Activated CD8-positive, alpha-beta memory T cell treated with anti-CD3 and anti-CD28 coated beads for 48 hours (primary cell): ENCODE measurements around the gene MZT2B.
"Not testable (repeated sequence)": the region's sequence is repeated elsewhere in the genome, so short reads cannot be mapped to it uniquely, and the experiment has no call there.

Experiments
- DNase-seq, 3 experiments: peaks; one replicate each; pipeline ENCODE4 v3.0.0-alpha.2; 2020; ENCODE audit warnings: low read depth in 2 of 3, low spot score in 2 of 3

Gene MZT2B

GRCh38 chr2:130181880-130182682 lies at the start of gene MZT2B:
Gene MZT2B (plus strand): TSS chr2:130182262. CDS start chr2:130182283, 21 bp downstream.
- peak; percentile 76 to 82 (median 81) for DNase-seq

GRCh38 chr2:130135692-130136541 lies 46.1 kb upstream of the MZT2B start:
- no peak for DNase-seq

- not testable (repeated sequence) for DNase-seq
Observed at GRCh38 chr2:130136546-130136945, 45.5 kb upstream of the MZT2B start.

- not testable (repeated sequence) for DNase-seq
Observed at GRCh38 chr2:130137118-130137517, 44.9 kb upstream of the MZT2B start.

GRCh38 chr2:130138326-130138725 lies 43.7 kb upstream of the MZT2B start:
- DNase-seq = not testable (repeated sequence)

GRCh38 chr2:130138841-130139251 lies 43.2 kb upstream of the MZT2B start:
- DNase-seq = not testable (repeated sequence)

GRCh38 chr2:130139331-130140280 lies 42.5 kb upstream of the MZT2B start:
- DNase-seq = not testable (repeated sequence)

GRCh38 chr2:130140516-130140915 lies 41.5 kb upstream of the MZT2B start:
- not testable (repeated sequence) for DNase-seq

GRCh38 chr2:130141002-130141401 lies 41.1 kb upstream of the MZT2B start:
- DNase-seq = not testable (repeated sequence)

GRCh38 chr2:130141645-130142370 lies 40.3 kb upstream of the MZT2B start:
- not testable (repeated sequence) for DNase-seq

- DNase-seq = not testable (repeated sequence)
Observed at GRCh38 chr2:130142396-130143265, 39.4 kb upstream of the MZT2B start.

GRCh38 chr2:130143266-130144039 lies 38.6 kb upstream of the MZT2B start:
- not testable (repeated sequence) for DNase-seq

- peak in 1 of 3 experiments; percentile 42 for DNase-seq
Observed at GRCh38 chr2:130145006-130145414, 37.1 kb upstream of the MZT2B start, which contains the start of gene CCDC74B. Gene CCDC74B (minus strand): TSS chr2:130145112. CDS start chr2:130144996, 116 bp downstream.

- not testable (repeated sequence) for DNase-seq
Observed at GRCh38 chr2:130148515-130148914, 33.5 kb upstream of the MZT2B start.

GRCh38 chr2:130150181-130151144 lies 31.6 kb upstream of the MZT2B start:
- DNase-seq = no peak

GRCh38 chr2:130151145-130151512 lies 30.9 kb upstream of the MZT2B start:
- not testable (repeated sequence) for DNase-seq
